DND-41 (cell line): ENCODE measurements around the gene GTPBP1.

Experiments
- ATAC-seq: fragments of 200-7000 bp; cut with Tn5 transposase; 3 replicates; pipeline ENCODE4 v1.9.1; 2021; ENCODE audit warnings: low read depth; ENCODE audit not compliant: insufficient read depth
- DNase-seq: peaks from one replicate; pipeline ENCODE4 v3.0.0-alpha.2; 2020
- H2AFZ ChIP-seq: 2 replicates; pipeline ENCODE4 v1.6.0; 2012; ENCODE audit warnings: low read depth, low read length
- H3K27ac ChIP-seq: 2 replicates; pipeline ENCODE4 v1.5.1; 2012; ENCODE audit warnings: low read length, inconsistent platforms
- H3K27me3 ChIP-seq: fragments of 200-600 bp; sonication (generic); 2 replicates; pipeline ENCODE4 v1.6.0; 2012; ENCODE audit warnings: low read length, mild to moderate bottlenecking, inconsistent platforms; ENCODE audit not compliant: insufficient read depth, poor library complexity
- H3K36me3 ChIP-seq: 2 replicates; pipeline ENCODE4 v1.5.1; 2012; ENCODE audit warnings: low read length, inconsistent platforms; ENCODE audit not compliant: insufficient read depth
- H3K4me1 ChIP-seq: 2 replicates; pipeline ENCODE4 v1.5.1; 2012; ENCODE audit warnings: mild to moderate bottlenecking, low read length; ENCODE audit not compliant: insufficient read depth
- H3K4me2 ChIP-seq: 2 replicates; pipeline ENCODE4 v1.6.0; 2012; ENCODE audit warnings: mild to moderate bottlenecking, moderate library complexity, low read length, inconsistent platforms; ENCODE audit not compliant: insufficient read depth
- H3K4me3 ChIP-seq, 2 experiments: fragments of 200-600 bp in 1 of 2; shearing (Covaris generic) in 1 of 2; 2 replicates each; pipeline ENCODE4 v1.5.1; 2012 to 2016; ENCODE audit warnings: inconsistent platforms in 2 of 2, low read length in 2 of 2, mild to moderate bottlenecking in 2 of 2, low read depth in 1 of 2, moderate library complexity in 1 of 2
- H3K79me2 ChIP-seq: 2 replicates; pipeline ENCODE4 v1.6.0; 2012; ENCODE audit warnings: low read length, inconsistent platforms; ENCODE audit not compliant: insufficient read depth
- H3K9ac ChIP-seq: 2 replicates; pipeline ENCODE4 v1.6.0; 2012; ENCODE audit warnings: low read depth, mild to moderate bottlenecking, inconsistent platforms, low read length, moderate library complexity
- H3K9me3 ChIP-seq: 2 replicates; pipeline ENCODE4 v1.5.1; 2012; ENCODE audit warnings: low read length, moderate library complexity, mild to moderate bottlenecking, inconsistent platforms; ENCODE audit not compliant: insufficient read depth, severe bottlenecking
- H4K20me1 ChIP-seq: 2 replicates; pipeline ENCODE4 v1.6.0; 2012; ENCODE audit warnings: low read length; ENCODE audit not compliant: insufficient read depth
- EZH2 ChIP-seq: IDR thresholded peaks from 3 replicates; pipeline ENCODE4 v1.6.1; 2012; ENCODE audit warnings: borderline replicate concordance, low read depth, mild to moderate bottlenecking, moderate library complexity, low read length, inconsistent platforms; ENCODE audit not compliant: severe bottlenecking
- TF ChIP-seq, protein P1 (sequence below): IDR thresholded peaks from 2 replicates; pipeline ENCODE4 v1.5.1; 2012; ENCODE audit warnings: borderline replicate concordance, low read length, moderate library complexity, mild to moderate bottlenecking; ENCODE audit not compliant: poor library complexity, severe bottlenecking; ENCODE audit errors: extremely low read depth

Gene GTPBP1

DNA sequence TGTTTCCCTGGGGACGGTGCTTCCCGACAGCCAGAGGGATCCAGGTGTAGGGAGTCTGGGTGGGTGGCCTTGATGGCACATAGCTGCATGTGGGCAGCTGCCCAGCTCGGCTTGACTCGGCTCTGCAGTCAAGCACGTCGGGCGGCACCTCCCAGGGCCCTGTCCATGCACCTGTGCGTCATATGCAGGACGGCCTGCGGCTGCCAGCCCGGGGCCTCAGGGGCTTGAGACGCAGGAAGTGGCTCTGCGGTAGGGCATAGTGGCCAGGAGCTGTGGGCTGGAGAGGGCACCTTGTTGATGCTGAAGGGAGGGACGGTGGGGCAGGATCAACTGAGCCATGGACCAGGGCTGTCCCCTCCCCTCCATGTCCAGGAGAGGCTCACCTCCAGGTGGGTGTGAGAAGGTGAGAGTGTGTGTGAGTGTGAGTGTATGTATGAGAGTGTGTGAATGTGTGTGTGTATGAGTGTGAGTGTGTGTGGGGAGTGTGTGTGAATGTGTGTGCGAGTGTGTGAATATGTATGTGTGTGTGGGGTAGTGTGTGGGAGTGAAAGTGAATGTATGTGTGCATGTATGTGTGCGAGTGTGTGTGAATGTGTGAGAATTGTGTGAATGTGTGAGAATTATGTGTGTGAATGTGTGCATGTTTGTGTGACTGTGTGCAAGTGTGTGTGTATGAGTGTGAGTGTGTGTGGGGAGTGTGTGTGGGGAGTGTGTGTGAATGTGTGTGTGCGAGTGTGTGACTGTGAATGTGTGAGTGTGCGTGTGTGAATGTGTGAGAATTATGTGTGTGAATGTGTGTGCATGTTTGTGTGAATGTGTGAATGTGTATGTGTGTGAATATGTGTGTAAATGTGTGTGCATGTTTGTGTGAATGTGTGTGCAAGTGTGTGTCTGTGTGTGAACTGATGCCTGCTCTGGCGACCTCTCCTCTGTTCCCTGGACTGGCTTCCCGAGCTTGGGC is 55.7 kb downstream of the GTPBP1 start:
- Histone ChIP-seq H3K9me3 (no peaks in the 10 kb centered on the region), H3K79me2 (no peaks in the 10 kb centered on the region), H3K4me2 (no peak overlapping the region), H3K4me1 (peaks cover 22% of the 10 kb centered on the region), H4K20me1 (no peaks in the 10 kb centered on the region), H3K27me3 (no peaks in the 10 kb centered on the region), H3K36me3 (no peaks in the 10 kb centered on the region), H3K4me3 (no peak overlapping the region), H2AFZ (no peak overlapping the region), H3K9ac (no peak overlapping the region), H3K27ac (no peak overlapping the region)
- DNase-seq (no peak), ATAC-seq (no peak)
- TF ChIP-seq, protein P1, sequence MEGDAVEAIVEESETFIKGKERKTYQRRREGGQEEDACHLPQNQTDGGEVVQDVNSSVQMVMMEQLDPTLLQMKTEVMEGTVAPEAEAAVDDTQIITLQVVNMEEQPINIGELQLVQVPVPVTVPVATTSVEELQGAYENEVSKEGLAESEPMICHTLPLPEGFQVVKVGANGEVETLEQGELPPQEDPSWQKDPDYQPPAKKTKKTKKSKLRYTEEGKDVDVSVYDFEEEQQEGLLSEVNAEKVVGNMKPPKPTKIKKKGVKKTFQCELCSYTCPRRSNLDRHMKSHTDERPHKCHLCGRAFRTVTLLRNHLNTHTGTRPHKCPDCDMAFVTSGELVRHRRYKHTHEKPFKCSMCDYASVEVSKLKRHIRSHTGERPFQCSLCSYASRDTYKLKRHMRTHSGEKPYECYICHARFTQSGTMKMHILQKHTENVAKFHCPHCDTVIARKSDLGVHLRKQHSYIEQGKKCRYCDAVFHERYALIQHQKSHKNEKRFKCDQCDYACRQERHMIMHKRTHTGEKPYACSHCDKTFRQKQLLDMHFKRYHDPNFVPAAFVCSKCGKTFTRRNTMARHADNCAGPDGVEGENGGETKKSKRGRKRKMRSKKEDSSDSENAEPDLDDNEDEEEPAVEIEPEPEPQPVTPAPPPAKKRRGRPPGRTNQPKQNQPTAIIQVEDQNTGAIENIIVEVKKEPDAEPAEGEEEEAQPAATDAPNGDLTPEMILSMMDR, result no peak
- TF ChIP-seq EZH2, result no peak

DNA sequence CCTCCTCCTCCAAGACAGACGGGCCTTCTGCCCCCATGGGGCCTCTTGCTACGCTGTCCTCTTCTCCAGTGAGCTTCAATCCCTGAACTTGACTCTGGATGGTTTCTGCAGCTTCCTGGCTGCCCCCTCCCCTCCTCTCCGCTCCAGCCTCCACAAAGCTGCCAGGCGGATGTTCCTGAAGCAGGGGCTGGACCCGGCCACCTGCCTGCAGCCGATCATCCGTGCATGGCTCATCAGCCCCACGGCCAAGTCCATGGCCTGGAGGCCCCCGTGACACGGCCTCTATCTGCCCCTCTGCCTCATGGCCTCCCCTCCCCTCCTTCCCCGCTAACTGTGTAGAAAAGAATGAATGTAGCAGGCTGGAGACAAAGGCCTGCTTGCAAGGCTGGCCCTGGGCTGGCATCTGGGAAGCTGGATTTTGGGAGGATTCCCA is 56.8 kb downstream of the GTPBP1 start:
- Histone ChIP-seq H3K4me3 (no peak overlapping the region), H4K20me1 (no peaks in the 10 kb centered on the region), H3K4me2 (no peak overlapping the region), H3K9me3 (no peaks in the 10 kb centered on the region), H3K36me3 (no peaks in the 10 kb centered on the region), H3K9ac (no peak overlapping the region), H3K27me3 (no peaks in the 10 kb centered on the region), H3K27ac (no peak overlapping the region), H3K4me1 (peaks cover 11% of the 10 kb centered on the region), H3K79me2 (no peaks in the 10 kb centered on the region), H2AFZ (no peak overlapping the region)
- DNase-seq (no peak), ATAC-seq (no peak)
- TF ChIP-seq, protein P1, result no peak
- TF ChIP-seq EZH2, result no peak

DNA sequence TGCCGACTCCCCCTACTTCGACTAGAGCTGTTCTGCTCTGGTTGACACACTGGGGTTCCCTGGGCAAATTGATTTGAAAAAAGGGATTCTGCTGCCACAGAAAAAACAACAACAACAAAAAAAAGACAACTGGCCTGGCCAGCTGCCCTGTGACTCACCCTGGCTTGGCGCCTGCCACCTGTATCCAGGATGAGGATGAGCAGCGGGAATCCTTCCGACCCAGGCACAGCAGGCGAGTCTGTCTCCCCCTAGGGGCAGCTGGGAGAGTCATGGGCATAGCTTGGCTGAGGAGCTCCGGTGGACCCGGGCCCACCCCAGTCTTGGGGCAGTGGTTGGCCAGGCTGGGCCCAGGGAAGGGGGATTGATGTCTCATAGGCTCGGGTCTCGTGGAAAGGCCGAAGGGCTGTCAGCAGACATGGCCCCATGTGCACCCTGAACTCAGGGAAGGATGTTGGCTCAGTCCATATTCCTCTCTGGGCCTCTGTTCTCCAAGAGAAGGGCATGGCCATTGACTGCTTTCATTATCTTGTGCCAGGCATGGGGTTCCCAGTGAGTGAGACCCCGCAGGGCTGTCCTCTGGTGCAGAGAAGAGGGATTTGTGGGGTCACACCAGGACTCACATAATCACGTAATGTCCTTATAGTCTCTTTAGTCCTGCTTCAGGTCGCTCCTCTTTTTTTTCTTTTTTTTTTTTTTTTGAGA is 60.5 kb downstream of the GTPBP1 start:
- Histone ChIP-seq H3K27ac (no peak overlapping the region), H3K9me3 (no peaks in the 10 kb centered on the region), H3K4me1 (no peaks in the 10 kb centered on the region), H3K79me2 (no peaks in the 10 kb centered on the region), H3K36me3 (no peaks in the 10 kb centered on the region), H3K4me2 (no peak overlapping the region), H3K9ac (no peak overlapping the region), H4K20me1 (no peaks in the 10 kb centered on the region), H2AFZ (no peak overlapping the region), H3K4me3 (no peak overlapping the region), H3K27me3 (no peaks in the 10 kb centered on the region)
- no peak for TF ChIP-seq EZH2
- TF ChIP-seq, protein P1, result peak; percentile 72
- DNase-seq (peak; percentile 35), ATAC-seq (peak; percentile 70)
